Common myeloid progenitor, CD34-positive (primary cell): ENCODE measurements around the gene C5orf24. TPM values are rescaled to one million over a fixed set of nuclear protein-coding genes. Genes with fewer than 3 reads are reported as not detected.
A peak's percentile ranks its signal among the peaks of the same experiment; 100 is the strongest.

Source experiments
- CTCF ChIA-PET: fragments of 350-600 bp; sonication (Branson Sonifier 250); formaldehyde crosslinking; loops from one replicate; lab custom pipeline; 2021; ENCODE audit warnings: antibody characterized with exemption; lab: Charles Lee
- POLR2A ChIA-PET: fragments of 350-600 bp; sonication (Branson Sonifier 250); formaldehyde crosslinking; loops from one replicate; lab custom pipeline; 2021; ENCODE audit warnings: antibody characterized with exemption; lab: Charles Lee
- DNase-seq, 3 donors: peaks; one replicate each; pipeline versions ENCODE4 v3.0.0 to v3.0.0-alpha.2; 2013
- H3K27ac ChIP-seq, 2 experiments: 1 replicate in 1 of 2; 2 replicates in 1 of 2; pipeline ENCODE4 v1.7.0; 2013; ENCODE audit warnings: inconsistent platforms in 2 of 2, low read length in 2 of 2, mild to moderate bottlenecking in 2 of 2, low read depth in 1 of 2, moderate library complexity in 1 of 2; ENCODE audit not compliant: severe bottlenecking in 2 of 2, insufficient read depth in 1 of 2, poor library complexity in 1 of 2
- H3K27me3 ChIP-seq, 5 experiments: replicated peaks in 2 of 5; 1 replicate in 3 of 5; 2 replicates in 2 of 5; pipeline versions ENCODE4 v1.6.1 to v1.7.0; 2013; ENCODE audit warnings: low read length in 4 of 5, mild to moderate bottlenecking in 2 of 5, moderate library complexity in 2 of 5, inconsistent platforms in 1 of 5; ENCODE audit not compliant: insufficient read depth in 5 of 5, control insufficient read depth in 4 of 5
- H3K36me3 ChIP-seq, 4 experiments: 1 replicate in 2 of 4; 2 replicates in 2 of 4; pipeline versions ENCODE4 v1.6.1 to v1.7.0; 2013; ENCODE audit warnings: low read length in 3 of 4, control low read depth in 1 of 4, mild to moderate bottlenecking in 1 of 4; ENCODE audit not compliant: control insufficient read depth in 4 of 4, insufficient read depth in 4 of 4
- H3K4me1 ChIP-seq, 4 experiments: 1 replicate in 3 of 4; 2 replicates in 1 of 4; pipeline versions ENCODE4 v1.6.1 to v1.7.1; 2013; ENCODE audit warnings: low read length in 3 of 4, mild to moderate bottlenecking in 3 of 4, control low read depth in 1 of 4, inconsistent platforms in 1 of 4, moderate library complexity in 1 of 4; ENCODE audit not compliant: control insufficient read depth in 4 of 4, insufficient read depth in 4 of 4; ENCODE audit errors: control extremely low read depth in 1 of 4
- H3K4me3 ChIP-seq, 7 experiments: 1 replicate in 4 of 7; 2 replicates in 3 of 7; pipeline versions ENCODE4 v1.5.1 to v1.7.0; 2013; ENCODE audit warnings: mild to moderate bottlenecking in 7 of 7, low read length in 6 of 7, moderate library complexity in 6 of 7, inconsistent platforms in 2 of 7, low read depth in 2 of 7, control low read depth in 1 of 7; ENCODE audit not compliant: insufficient read depth in 4 of 7, control insufficient read depth in 1 of 7; ENCODE audit errors: extremely low read depth in 1 of 7
- H3K9me3 ChIP-seq, 5 experiments: 1 replicate in 4 of 5; 2 replicates in 1 of 5; pipeline versions ENCODE4 v1.6.1 to v1.7.1; 2013; ENCODE audit warnings: low read length in 4 of 5, mild to moderate bottlenecking in 2 of 5, inconsistent platforms in 1 of 5, low read depth in 1 of 5, moderate library complexity in 1 of 5; ENCODE audit not compliant: control insufficient read depth in 4 of 5, insufficient read depth in 2 of 5; ENCODE audit errors: control extremely low read depth in 1 of 5
- WGBS: methylation state at CpG from one replicate; pipeline ENCODE4 v1.1.5; 2013; ENCODE audit not compliant: insufficient coverage; 5-methylcytosine and 5-hydroxymethylcytosine counted together
- polyA plus RNA-seq: library from polyadenylated mRNA; unstranded; fragments of 120-200 nt; gene quantifications from one replicate; pipeline ENCODE4 v1.2.1, GENCODE V29; 2013

Gene C5orf24
- polyA plus RNA-seq, result 20.7 TPM

- Histone ChIP-seq H3K9me3 (no peaks in the 10 kb centered on the region), H3K4me1 (peaks cover 11 to 20% (median 16%) of the 10 kb centered on the region in 4 experiments), H3K36me3 (peaks cover 0 to 3% (median 2%) of the 10 kb centered on the region in 4 experiments), H3K4me3 (peak within 1 kb of the TSS; percentile 69 to 98 (median 84)), H3K27me3 (no peaks in the 10 kb centered on the region), H3K27ac (peak within 1 kb of the TSS; percentile 86 to 95)
- 0% methylated on average over 79 of the region's 84 CpGs for WGBS
- ChIA-PET CTCF (interaction anchor here (0.6 to 1.4 kb wide), 4 partner anchors 12 to 226 kb away, joined by 3 to 6 read pairs (median 4); no protein-coding TSS in a partner anchor), POLR2A (interaction anchor here (0.5 to 1.1 kb wide), 4 partner anchors 14 to 59 kb away, joined by 3 to 5 read pairs (median 3); partner anchors contain the start of gene PCBD2)
- DNase-seq, result peak; percentile 97 to 99 (median 99)
These were observed at the start of gene C5orf24 for GRCh38 chr5:134845852-134846640. Gene C5orf24, plus strand, starts transcription at chr5:134845968. Its CDS starts 8,933 bp downstream, at chr5:134854901.

GRCh38 chr5:134798468-134798867, 47.3 kb upstream of the C5orf24 start:
- Histone ChIP-seq H3K9me3 (no peaks in the 10 kb centered on the region), H3K4me3 (no peak overlapping the region), H3K27ac (no peak overlapping the region), H3K36me3 (peaks cover 18 to 69% (median 41%) of the 10 kb centered on the region in 4 experiments), H3K27me3 (no peaks in the 10 kb centered on the region), H3K4me1 (no peaks in the 10 kb centered on the region)
- ChIA-PET CTCF (interaction anchor here (0.6 kb wide), 1 partner anchor 1930 kb away, joined by 3 read pairs; no protein-coding TSS in a partner anchor), POLR2A (no interaction called here)
- DNase-seq, result no peak
- 100% methylated on average over 1 of the region's 5 CpGs for WGBS

- no peak for DNase-seq
- ChIA-PET POLR2A (no interaction called here), CTCF (no interaction called here)
- 100% methylated on average over 1 of the region's 4 CpGs for WGBS
- H3K4me3 ChIP-seq, result no peak overlapping the region
- no peaks in the 10 kb centered on the region for H3K27me3 ChIP-seq
- no peak overlapping the region for H3K27ac ChIP-seq
- H3K9me3 ChIP-seq, result no peaks in the 10 kb centered on the region
- H3K36me3 ChIP-seq, result peaks cover 6 to 46% (median 32%) of the 10 kb centered on the region in 4 experiments
- no peaks in the 10 kb centered on the region for H3K4me1 ChIP-seq
These were observed 41.9 kb upstream of the C5orf24 start for GRCh38 chr5:134803821-134804220.

- ChIA-PET POLR2A (interaction anchor here (0.6 kb wide), 2 partner anchors 75 to 105 kb away, joined by 3 read pairs; partner anchors contain the start of gene CAMLG), CTCF (interaction anchor here (2.0 kb wide), 1 partner anchor 34 kb away, joined by 4 read pairs; no protein-coding TSS in a partner anchor)
- H3K4me1 ChIP-seq, result peaks cover 0 to 18% (median 15%) of the 10 kb centered on the region in 4 experiments
- no peaks in the 10 kb centered on the region for H3K9me3 ChIP-seq
- peaks cover 0 to 2% (median 0%) of the 10 kb centered on the region in 5 experiments for H3K27me3 ChIP-seq
- peaks cover 15 to 60% (median 37%) of the 10 kb centered on the region in 4 experiments for H3K36me3 ChIP-seq
- H3K27ac ChIP-seq, result no peak overlapping the region
- H3K4me3 ChIP-seq, result peak overlapping the region in 1 of 7 experiments; percentile 10
- DNase-seq, result peak in 2 of 3 donors; percentile 66 to 69
- no CpG with 5 or more reads among the region's 2 CpGs for WGBS
These were observed 32.4 kb upstream of the C5orf24 start for GRCh38 chr5:134813407-134813806.

- POLR2A ChIA-PET, result no interaction called here
These were observed 31.9 kb upstream of the C5orf24 start for GRCh38 chr5:134813827-134814226.

GRCh38 chr5:134817006-134817405, 28.8 kb upstream of the C5orf24 start:
- Histone ChIP-seq H3K9me3 (no peaks in the 10 kb centered on the region), H3K4me1 (peaks cover 0 to 18% (median 15%) of the 10 kb centered on the region in 4 experiments), H3K27ac (no peak overlapping the region), H3K4me3 (no peak overlapping the region), H3K36me3 (peaks cover 17 to 61% (median 46%) of the 10 kb centered on the region in 4 experiments), H3K27me3 (peaks cover 0 to 2% (median 0%) of the 10 kb centered on the region in 5 experiments)
- POLR2A ChIA-PET, result no interaction called here
- 100% methylated on average over 2 of the region's 4 CpGs for WGBS
- DNase-seq, result no peak
- CTCF ChIA-PET, result interaction anchor here (1.4 kb wide), 1 partner anchor 16 kb away, joined by 3 read pairs; no protein-coding TSS in a partner anchor

More at GRCh38 chr5:134813827-134814226, 31.9 kb upstream of the C5orf24 start:
- no peak overlapping the region for H3K27ac ChIP-seq
- peak; percentile 70 to 91 (median 87) for DNase-seq
- CTCF ChIA-PET, result interaction anchor here (2.0 kb wide), 1 partner anchor 33 kb away, joined by 4 read pairs; no protein-coding TSS in a partner anchor
- peaks cover 0 to 2% (median 0%) of the 10 kb centered on the region in 5 experiments for H3K27me3 ChIP-seq
- peaks cover 0 to 18% (median 15%) of the 10 kb centered on the region in 4 experiments for H3K4me1 ChIP-seq
- peaks cover 16 to 61% (median 37%) of the 10 kb centered on the region in 4 experiments for H3K36me3 ChIP-seq
- peak overlapping the region in 1 of 7 experiments; percentile 10 for H3K4me3 ChIP-seq
- H3K9me3 ChIP-seq, result no peaks in the 10 kb centered on the region
